Body of pancreas (tissue), 4 donors: ENCODE data around the gene FIG4. TPM values are rescaled to one million over a fixed set of nuclear protein-coding genes. Genes with fewer than 3 reads are reported as not detected.
"Not testable (repeated sequence)": the region's sequence is repeated elsewhere in the genome, so short reads cannot be mapped to it uniquely, and the experiment has no call there.

Experiments used
- ATAC-seq: fragments of 150-250 bp; one replicate; pipeline ENCODE4 v1.9.1; 2016
- DNase-seq, 4 donors: peaks; one replicate each; pipeline ENCODE4 v3.0.0-alpha.2; 2019
- H3K27ac ChIP-seq, 4 donors: fragments of 200-600 bp; sonication (generic); 1 replicate in 3 of 4; 2 replicates in 1 of 4; pipeline versions ENCODE4 v1.5.1 to v1.6.1; 2016 to 2019; ENCODE audit warnings: mild to moderate bottlenecking in 1 of 4, mixed read lengths in 1 of 4, moderate library complexity in 1 of 4
- H3K27me3 ChIP-seq, 2 donors: fragments of 200-600 bp; sonication (generic); one replicate each; pipeline ENCODE4 v1.6.0; 2016; ENCODE audit warnings: mild to moderate bottlenecking in 1 of 2
- H3K36me3 ChIP-seq, 2 donors: fragments of 200-600 bp; sonication (generic); replicated peaks in 1 of 2; 2 replicates each; pipeline ENCODE4 v1.5.1; 2016; ENCODE audit warnings: low read depth in 2 of 2; ENCODE audit not compliant: insufficient read depth in 1 of 2
- H3K4me1 ChIP-seq: fragments of 200-600 bp; sonication (generic); one replicate; pipeline ENCODE4 v1.6.0; 2016
- H3K4me3 ChIP-seq, 2 donors: fragments of 200-600 bp; sonication (generic); 1 replicate in 1 of 2; 2 replicates in 1 of 2; pipeline ENCODE4 v1.5.1; 2016 to 2019
- H3K9me3 ChIP-seq, 3 donors: fragments of 200-600 bp; sonication (generic); 1 replicate in 2 of 3; 2 replicates in 1 of 3; pipeline ENCODE4 v1.5.1; 2016
- CTCF ChIP-seq, 7 experiments: fragments of 450-650 bp in 4 of 7; fragments of 200-600 bp in 3 of 7; sonication (generic) in 3 of 7; IDR thresholded peaks; one replicate each; pipeline ENCODE4 v1.5.1; 2016 to 2019; ENCODE audit warnings: antibody characterized with exemption in 7 of 7
- POLR2A ChIP-seq, 3 donors: fragments of 450-650 bp; IDR thresholded peaks; one replicate each; pipeline ENCODE4 v1.6.1; 2016; ENCODE audit warnings: antibody characterized with exemption in 3 of 3, mild to moderate bottlenecking in 2 of 3
- WGBS, 2 donors: methylation state at CpG; one replicate each; pipeline ENCODE4 v1.1.5; 2017; 5-methylcytosine and 5-hydroxymethylcytosine counted together
- intact Hi-C: fragments of 100-400 bp; cut with DNase I; formaldehyde crosslinking; loops from one replicate; pipeline ENCODE4 v1.15.1; 2023
- total RNA-seq, 2 donors: library from RNA; depleted of rRNA; stranded (reverse); fragments of >200 nt; gene quantifications; one replicate each; pipeline ENCODE4 v1.1.0, GENCODE V29; 2016

The FIG4 gene
- total RNA-seq, 2 donors from 2014 or later: 9.3 to 24.7 TPM

DNA sequence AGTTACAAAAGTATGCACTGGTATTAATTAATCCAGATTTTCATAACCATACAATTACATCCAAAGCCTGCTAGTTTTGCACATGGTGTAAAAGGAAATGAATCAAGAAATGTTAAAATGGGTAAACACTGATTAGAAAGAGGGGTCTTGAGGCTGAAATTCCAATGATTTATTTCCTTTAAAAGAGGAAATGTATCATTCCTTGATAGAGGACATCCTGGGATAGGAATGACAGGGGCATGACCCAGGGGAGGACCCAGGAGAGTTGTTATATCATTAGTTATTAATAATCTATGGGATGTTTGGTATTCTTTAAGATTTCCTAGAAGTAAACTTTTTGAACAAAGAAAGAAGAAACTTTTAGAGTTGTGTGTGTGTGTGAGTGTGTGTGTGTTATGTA lies 18.3 kb upstream of the FIG4 start:
- DNase-seq (no peak), ATAC-seq (no peak)
- TF ChIP-seq CTCF (IDR thresholded peaks at IDR 0.05): no peak
- TF ChIP-seq POLR2A (IDR thresholded peaks at IDR 0.05): no peak
- no peaks in the 10 kb centered on the region for H3K4me1 ChIP-seq
- no peaks in the 10 kb centered on the region for H3K9me3 ChIP-seq
- intact Hi-C loops: no loop called here
- no peak overlapping the region for H3K27ac ChIP-seq
- H3K36me3 ChIP-seq: no peaks in the 10 kb centered on the region
- H3K27me3 ChIP-seq: no peaks in the 10 kb centered on the region
- no peak overlapping the region for H3K4me3 ChIP-seq

DNA sequence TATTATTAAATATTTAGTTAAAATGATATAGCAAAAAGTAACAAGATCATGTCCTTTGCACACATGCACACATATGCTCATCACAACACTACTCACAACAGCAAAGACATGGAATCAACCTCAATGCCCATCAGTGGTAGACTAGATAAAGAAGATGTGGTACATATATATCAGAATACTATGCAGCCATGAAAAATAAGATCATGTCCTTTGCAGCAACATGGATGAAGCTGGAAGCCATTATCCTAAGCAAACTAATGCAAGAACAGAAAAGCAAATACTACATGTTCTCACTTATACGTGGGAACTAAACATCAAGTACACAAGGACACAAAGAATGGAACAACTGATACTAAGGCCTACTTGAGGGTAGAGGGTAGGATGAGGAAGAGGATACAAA lies 14.4 kb upstream of the FIG4 start:
- H3K36me3 ChIP-seq: no peaks in the 10 kb centered on the region
- 78 to 96% methylated on average over 1 of the region's 1 CpG for WGBS, 2 donors

GRCh38 chr6:109678240-109678639 lies 12.9 kb upstream of the FIG4 start:
- no peaks in the 10 kb centered on the region for H3K9me3 ChIP-seq
- no peak overlapping the region for H3K27ac ChIP-seq
- 65 to 66% methylated on average over 4 of the region's 4 CpGs for WGBS, 2 donors
- ATAC-seq: no peak
- H3K4me1 ChIP-seq: peaks cover 5% of the 10 kb centered on the region
- no peaks in the 10 kb centered on the region for H3K27me3 ChIP-seq
- no peak for TF ChIP-seq POLR2A (IDR thresholded peaks at IDR 0.05)
- TF ChIP-seq CTCF (IDR thresholded peaks at IDR 0.05): no peak
- no peaks in the 10 kb centered on the region for H3K36me3 ChIP-seq
- no peak for DNase-seq
- intact Hi-C loops: no loop called here
- H3K4me3 ChIP-seq: no peak overlapping the region

More for the DNA sequence above, 14.4 kb upstream of the FIG4 start:
- Histone ChIP-seq H3K27me3 (no peaks in the 10 kb centered on the region), H3K4me1 (peaks cover 5% of the 10 kb centered on the region), H3K4me3 (no peak overlapping the region), H3K27ac (no peak overlapping the region), H3K9me3 (no peaks in the 10 kb centered on the region)
- ATAC-seq: no peak
- TF ChIP-seq POLR2A (IDR thresholded peaks at IDR 0.05) (no peak), CTCF (IDR thresholded peaks at IDR 0.05) (no peak)
- no peak for DNase-seq
- intact Hi-C loops: no loop called here

GRCh38 chr6:109678661-109679505 lies 12.2 kb upstream of the FIG4 start:
- DNase-seq (peak in 3 of 4 donors; percentile 22 to 40 (median 24)), ATAC-seq (peak; percentile 69)
- H3K36me3 ChIP-seq, H3K27me3 ChIP-seq, intact Hi-C loops, H3K4me1 ChIP-seq, H3K27ac ChIP-seq, H3K9me3 ChIP-seq, H3K4me3 ChIP-seq: not testable (repeated sequence)
- 60 to 77% methylated on average over 9 to 14 of the region's 15 CpGs for WGBS, 2 donors

GRCh38 chr6:109686566-109687265 lies 4.4 kb upstream of the FIG4 start:
- H3K27ac ChIP-seq: no peak overlapping the region
- intact Hi-C loops: no loop called here
- TF ChIP-seq POLR2A (IDR thresholded peaks at IDR 0.05) (no peak), CTCF (IDR thresholded peaks at IDR 0.05) (no peak)

More at GRCh38 chr6:109686566-109687265, 4.4 kb upstream of the FIG4 start:
- Histone ChIP-seq H3K4me1 (peaks cover 12% of the 10 kb centered on the region), H3K27me3 (no peaks in the 10 kb centered on the region), H3K9me3 (no peaks in the 10 kb centered on the region), H3K4me3 (no peak overlapping the region), H3K36me3 (no peaks in the 10 kb centered on the region)
- WGBS, 2 donors: 78 to 94% methylated on average over 1 of the region's 1 CpG
- ATAC-seq (no peak), DNase-seq (no peak)
